Uterus (tissue), 4 donors: ENCODE data around the gene RBM7. TPM values are rescaled to one million over a fixed set of nuclear protein-coding genes. Genes with fewer than 3 reads are reported as not detected.

ENCODE experiments used
- DNase-seq, 2 donors: peaks; one replicate each; pipeline ENCODE4 v3.0.0-alpha.2; 2019 to 2020
- H3K27ac ChIP-seq, 2 donors: fragments of 200-600 bp; sonication (generic); 1 replicate in 1 of 2; 2 replicates in 1 of 2; pipeline ENCODE4 v1.5.1; 2016 to 2018
- H3K27me3 ChIP-seq, 2 donors: fragments of 200-600 bp; sonication (generic); one replicate each; pipeline ENCODE4 v1.5.1; 2018 to 2019; ENCODE audit warnings: control low read depth in 1 of 2
- H3K36me3 ChIP-seq, 2 donors: fragments of 200-600 bp; sonication (generic); one replicate each; pipeline ENCODE4 v1.5.1; 2019; ENCODE audit warnings: control low read depth in 1 of 2
- H3K4me1 ChIP-seq, 2 donors: fragments of 200-600 bp; sonication (generic); one replicate each; pipeline ENCODE4 v1.5.1; 2018 to 2019; ENCODE audit warnings: control low read depth in 1 of 2
- H3K4me3 ChIP-seq, 2 donors: fragments of 200-600 bp; sonication (generic); 1 replicate in 1 of 2; 2 replicates in 1 of 2; pipeline ENCODE4 v1.5.1; 2018 to 2019; ENCODE audit warnings: mild to moderate bottlenecking in 1 of 2
- H3K9me3 ChIP-seq, 2 donors: fragments of 200-600 bp; sonication (generic); one replicate each; pipeline ENCODE4 v1.5.1; 2019; ENCODE audit warnings: control low read depth in 1 of 2
- CTCF ChIP-seq, 4 experiments: fragments of 200-600 bp in 2 of 4; fragments of 450-650 bp in 2 of 4; sonication (generic) in 2 of 4; IDR thresholded peaks; one replicate each; pipeline ENCODE4 v1.5.1; 2016 to 2019; ENCODE audit warnings: antibody characterized with exemption in 4 of 4, mild to moderate bottlenecking in 2 of 4, moderate library complexity in 1 of 4
- POLR2A ChIP-seq, 2 donors: fragments of 450-650 bp; IDR thresholded peaks; one replicate each; pipeline ENCODE4 v1.6.1; 2016; ENCODE audit warnings: antibody characterized with exemption in 2 of 2, mild to moderate bottlenecking in 1 of 2, moderate library complexity in 1 of 2
- intact Hi-C: fragments of 100-400 bp; cut with DNase I; formaldehyde crosslinking; loops from one replicate; pipeline ENCODE4 v1.15.1; 2023; ENCODE audit warnings: low total_unique reads
- total RNA-seq, 4 donors: library from RNA; depleted of rRNA in 3 of 4; stranded (reverse); fragments of >200 nt in 3 of 4; gene quantifications; one replicate each; pipeline versions ENCODE4 v1.1.0 to v1.2.4, GENCODE V29; 2014 to 2023
- donor health status: DM: yes; HTN: yes; CAD: no.

Gene RBM7
- total RNA-seq, 4 donors from 2014 or later, result 12.8 to 107 (median 44.1) TPM

- peak overlapping the region; percentile 83 to 88 for H3K27ac ChIP-seq
- H3K4me3 ChIP-seq, result peak overlapping the region; percentile 75 to 83
- intact Hi-C loops, result no loop called here
- TF ChIP-seq POLR2A (IDR thresholded peaks at IDR 0.05) (no peak), CTCF (IDR thresholded peaks at IDR 0.05) (no peak)
- peaks cover 0 to 4% of the 10 kb centered on the region in 2 donors for H3K4me1 ChIP-seq
- no peaks in the 10 kb centered on the region for H3K36me3 ChIP-seq
- H3K9me3 ChIP-seq, result no peaks in the 10 kb centered on the region
- H3K27me3 ChIP-seq, result no peaks in the 10 kb centered on the region
- DNase-seq, result no peak
Observed at GRCh38 chr11:114440971-114441763, 40.7 kb downstream of the RBM7 start.

- Histone ChIP-seq H3K27me3 (no peaks in the 10 kb centered on the region), H3K9me3 (no peaks in the 10 kb centered on the region), H3K27ac (peak overlapping the region; percentile 5 to 88), H3K4me1 (peaks cover 0 to 4% of the 10 kb centered on the region in 2 donors), H3K4me3 (no peak overlapping the region), H3K36me3 (no peaks in the 10 kb centered on the region)
- TF ChIP-seq POLR2A (IDR thresholded peaks at IDR 0.05), result no peak
- TF ChIP-seq CTCF (IDR thresholded peaks at IDR 0.05), result no peak
- intact Hi-C loops, result no loop called here
- no peak for DNase-seq
Observed at GRCh38 chr11:114441921-114442320, 41.5 kb downstream of the RBM7 start.

GRCh38 chr11:114442536-114442935 is 42.1 kb downstream of the RBM7 start:
- no peaks in the 10 kb centered on the region for H3K36me3 ChIP-seq
- peak overlapping the region in 1 of 2 donors; percentile 7 for H3K27ac ChIP-seq
- no peak overlapping the region for H3K4me3 ChIP-seq
- intact Hi-C loops, result no loop called here
- H3K4me1 ChIP-seq, result peaks cover 0 to 4% of the 10 kb centered on the region in 2 donors
- no peak for TF ChIP-seq CTCF (IDR thresholded peaks at IDR 0.05)
- no peak for TF ChIP-seq POLR2A (IDR thresholded peaks at IDR 0.05)
- no peaks in the 10 kb centered on the region for H3K9me3 ChIP-seq
- H3K27me3 ChIP-seq, result no peaks in the 10 kb centered on the region
- DNase-seq, result no peak

- H3K27ac ChIP-seq, result no peak overlapping the region
- no peak for DNase-seq
- no peak overlapping the region for H3K4me3 ChIP-seq
- H3K9me3 ChIP-seq, result no peaks in the 10 kb centered on the region
- H3K27me3 ChIP-seq, result no peaks in the 10 kb centered on the region
- intact Hi-C loops, result no loop called here
- H3K36me3 ChIP-seq, result no peaks in the 10 kb centered on the region
- peaks cover 0 to 4% of the 10 kb centered on the region in 2 donors for H3K4me1 ChIP-seq
- no peak for TF ChIP-seq CTCF (IDR thresholded peaks at IDR 0.05)
- no peak for TF ChIP-seq POLR2A (IDR thresholded peaks at IDR 0.05)
Observed at GRCh38 chr11:114447444-114447843, 47.0 kb downstream of the RBM7 start.

GRCh38 chr11:114447892-114448291 is 47.4 kb downstream of the RBM7 start:
- no peak for TF ChIP-seq CTCF (IDR thresholded peaks at IDR 0.05)
- TF ChIP-seq POLR2A (IDR thresholded peaks at IDR 0.05), result no peak
- no peak for DNase-seq
- no peak overlapping the region for H3K27ac ChIP-seq
- intact Hi-C loops, result no loop called here
- no peak overlapping the region for H3K4me3 ChIP-seq
- H3K36me3 ChIP-seq, result no peaks in the 10 kb centered on the region
- H3K4me1 ChIP-seq, result peaks cover 0 to 4% of the 10 kb centered on the region in 2 donors
- H3K9me3 ChIP-seq, result no peaks in the 10 kb centered on the region
- H3K27me3 ChIP-seq, result no peaks in the 10 kb centered on the region
